Cardiac septum (tissue), 1 donor: Measurements from ENCODE around the gene STK11IP. TPM values are rescaled to one million over a fixed set of nuclear protein-coding genes. Genes with fewer than 3 reads are reported as not detected.

Experiments used
- DNase-seq: peaks from one replicate; pipeline ENCODE4 v3.0.0-alpha.2; 2020; ENCODE audit warnings: low spot score
- intact Hi-C: fragments of 100-400 bp; cut with DNase I; formaldehyde crosslinking; loops from one replicate; pipeline ENCODE4 v1.14.0; 2022
- total RNA-seq: library from RNA; stranded (reverse); fragmentation: NEBNext Ultra II Directional; extraction: Animal tissue kit (Norgen Biotek cat#: 25700); gene quantifications from one replicate; pipeline ENCODE4 v1.2.1, GENCODE V29; 2021
- donor health status: DM: no; HTN: no; CAD: no.

STK11IP gene
- total RNA-seq, 1 donor from 2014 or later: 20.2 TPM

GRCh38 chr2:219575566-219576504 is 21.8 kb upstream of the STK11IP start:
- intact Hi-C loops: loop anchor here (2.0 kb wide), 1 partner anchor 15 kb away; no protein-coding TSS in a partner anchor

GRCh38 chr2:219576505-219577388 is 20.9 kb upstream of the STK11IP start:
- DNase-seq: no peak
- intact Hi-C loops: no loop called here

More at GRCh38 chr2:219575566-219576504, 21.8 kb upstream of the STK11IP start:
- no peak for DNase-seq

GRCh38 chr2:219578811-219579613 is 18.6 kb upstream of the STK11IP start:
- DNase-seq: no peak
- intact Hi-C loops: no loop called here

GRCh38 chr2:219581346-219581745 is 16.3 kb upstream of the STK11IP start:
- DNase-seq: no peak
- intact Hi-C loops: no loop called here

- no peak for DNase-seq
- intact Hi-C loops: loop anchor here (2.0 kb wide), 1 partner anchor 16 kb away; no protein-coding TSS in a partner anchor
These were observed 6.6 kb upstream of the STK11IP start for GRCh38 chr2:219591091-219591490.

- intact Hi-C loops: no loop called here
- DNase-seq: no peak
These were observed 4.9 kb upstream of the STK11IP start for GRCh38 chr2:219592736-219593135.

- intact Hi-C loops: no loop called here
These were observed 4.5 kb upstream of the STK11IP start for GRCh38 chr2:219593154-219593553.

GRCh38 chr2:219595256-219595655 is 2.4 kb upstream of the STK11IP start:
- intact Hi-C loops: no loop called here
- DNase-seq: no peak

More at GRCh38 chr2:219593154-219593553, 4.5 kb upstream of the STK11IP start:
- DNase-seq: no peak

- no peak for DNase-seq
- intact Hi-C loops: loop anchor here (2.0 kb wide), 2 partner anchors 26 to 54 kb away; partner anchors contain the start of genes CHPF and OBSL1
These were observed 604 bp upstream of the STK11IP start for GRCh38 chr2:219596954-219597551.

- intact Hi-C loops: no loop called here
- DNase-seq: no peak
These were observed 836 bp downstream of the STK11IP start for GRCh38 chr2:219598308-219599078.

GRCh38 chr2:219603771-219604170 is 6.1 kb downstream of the STK11IP start:
- DNase-seq: no peak
- intact Hi-C loops: loop anchor here (5.0 kb wide), 1 partner anchor 41 kb away; no protein-coding TSS in a partner anchor

- intact Hi-C loops: no loop called here
- DNase-seq: no peak
These were observed 7.9 kb downstream of the STK11IP start for GRCh38 chr2:219605607-219605954.

- no peak for DNase-seq
- intact Hi-C loops: no loop called here
These were observed 10.3 kb downstream of the STK11IP start for GRCh38 chr2:219607931-219608330.

GRCh38 chr2:219608399-219608964 is 10.8 kb downstream of the STK11IP start:
- DNase-seq: no peak
- intact Hi-C loops: no loop called here

GRCh38 chr2:219609149-219609750 is 11.6 kb downstream of the STK11IP start:
- DNase-seq: no peak
- intact Hi-C loops: no loop called here

GRCh38 chr2:219611306-219611705 is 13.6 kb downstream of the STK11IP start:
- DNase-seq: no peak
- intact Hi-C loops: no loop called here

- intact Hi-C loops: no loop called here
- DNase-seq: peak; percentile 58
These were observed 14.4 kb downstream of the STK11IP start for GRCh38 chr2:219611866-219612576.
